Ascending aorta (tissue), 2 donors: Measurements from ENCODE around the gene TARS1. TPM values are rescaled to one million over a fixed set of nuclear protein-coding genes. Genes with fewer than 3 reads are reported as not detected.

Experiments used
- DNase-seq, 2 donors: peaks; one replicate each; pipeline ENCODE4 v3.0.0-alpha.2; 2019; ENCODE audit warnings: low spot score in 2 of 2
- H3K27ac ChIP-seq, 2 donors: fragments of 200-600 bp; sonication (generic); one replicate each; pipeline ENCODE4 v1.5.1; 2016 to 2017; ENCODE audit warnings: mild to moderate bottlenecking in 1 of 2
- H3K27me3 ChIP-seq: fragments of 200-600 bp; sonication (generic); one replicate; pipeline ENCODE4 v1.5.1; 2017
- H3K36me3 ChIP-seq, 2 donors: fragments of 200-600 bp; sonication (generic); one replicate each; pipeline ENCODE4 v1.5.1; 2016
- H3K4me1 ChIP-seq, 2 donors: fragments of 200-600 bp; sonication (generic); one replicate each; pipeline ENCODE4 v1.5.1; 2016 to 2017; ENCODE audit warnings: mild to moderate bottlenecking in 1 of 2
- H3K4me3 ChIP-seq, 2 donors: fragments of 200-600 bp; sonication (generic); one replicate each; pipeline ENCODE4 v1.5.1; 2016 to 2017; ENCODE audit warnings: mild to moderate bottlenecking in 1 of 2
- H3K9me3 ChIP-seq, 2 donors: fragments of 200-600 bp; sonication (generic); one replicate each; pipeline ENCODE4 v1.5.1; 2016
- CTCF ChIP-seq, 3 experiments: fragments of 200-600 bp in 2 of 3; fragments of 450-650 bp in 1 of 3; sonication (generic) in 2 of 3; IDR thresholded peaks; one replicate each; pipeline ENCODE4 v1.5.1; 2016 to 2019; ENCODE audit warnings: antibody characterized with exemption in 3 of 3, mild to moderate bottlenecking in 1 of 3, moderate library complexity in 1 of 3
- intact Hi-C: fragments of 100-400 bp; cut with DNase I; formaldehyde crosslinking; loops from one replicate; pipeline ENCODE4 v1.15.1; 2023
- total RNA-seq: library from RNA; depleted of rRNA; stranded (reverse); fragments of >200 nt; gene quantifications from one replicate; pipeline ENCODE4 v1.1.0, GENCODE V29; 2016

TARS1 gene
- total RNA-seq, 1 donor from 2014 or later, result 60.5 TPM

GRCh38 chr5:33476992-33477391 is 36.2 kb downstream of the TARS1 start:
- no peaks in the 10 kb centered on the region for H3K9me3 ChIP-seq
- H3K27ac ChIP-seq, result no peak overlapping the region
- no peaks in the 10 kb centered on the region for H3K4me1 ChIP-seq
- H3K4me3 ChIP-seq, result no peak overlapping the region
- TF ChIP-seq CTCF (IDR thresholded peaks at IDR 0.05), result no peak
- no peaks in the 10 kb centered on the region for H3K27me3 ChIP-seq
- intact Hi-C loops, result no loop called here
- no peak for DNase-seq
- H3K36me3 ChIP-seq, result peaks cover 16 to 28% of the 10 kb centered on the region in 2 donors

- intact Hi-C loops, result no loop called here
- peaks cover 13 to 20% of the 10 kb centered on the region in 2 donors for H3K36me3 ChIP-seq
- no peaks in the 10 kb centered on the region for H3K4me1 ChIP-seq
Observed at GRCh38 chr5:33477816-33478215, 37.1 kb downstream of the TARS1 start.

GRCh38 chr5:33479311-33479710 is 38.5 kb downstream of the TARS1 start:
- no peaks in the 10 kb centered on the region for H3K27me3 ChIP-seq
- H3K4me1 ChIP-seq, result no peaks in the 10 kb centered on the region
- H3K36me3 ChIP-seq, result peaks cover 8 to 14% of the 10 kb centered on the region in 2 donors
- no peak for TF ChIP-seq CTCF (IDR thresholded peaks at IDR 0.05)
- no peak overlapping the region for H3K27ac ChIP-seq
- intact Hi-C loops, result no loop called here
- no peak for DNase-seq
- H3K9me3 ChIP-seq, result no peaks in the 10 kb centered on the region
- no peak overlapping the region for H3K4me3 ChIP-seq

More at GRCh38 chr5:33477816-33478215, 37.1 kb downstream of the TARS1 start:
- Histone ChIP-seq H3K27me3 (no peaks in the 10 kb centered on the region), H3K9me3 (no peaks in the 10 kb centered on the region), H3K4me3 (no peak overlapping the region), H3K27ac (no peak overlapping the region)
- no peak for TF ChIP-seq CTCF (IDR thresholded peaks at IDR 0.05)
- no peak for DNase-seq

GRCh38 chr5:33480876-33481275 is 40.1 kb downstream of the TARS1 start:
- no peak for DNase-seq
- Histone ChIP-seq H3K9me3 (no peaks in the 10 kb centered on the region), H3K27me3 (no peaks in the 10 kb centered on the region), H3K4me1 (no peaks in the 10 kb centered on the region), H3K27ac (no peak overlapping the region), H3K4me3 (no peak overlapping the region), H3K36me3 (peaks cover 4 to 8% of the 10 kb centered on the region in 2 donors)
- no peak for TF ChIP-seq CTCF (IDR thresholded peaks at IDR 0.05)
- intact Hi-C loops, result no loop called here

GRCh38 chr5:33482335-33482734 is 41.6 kb downstream of the TARS1 start:
- no peak for TF ChIP-seq CTCF (IDR thresholded peaks at IDR 0.05)
- no peak overlapping the region for H3K27ac ChIP-seq
- no peaks in the 10 kb centered on the region for H3K27me3 ChIP-seq
- H3K4me3 ChIP-seq, result no peak overlapping the region
- no peaks in the 10 kb centered on the region for H3K9me3 ChIP-seq
- peaks cover 0 to 5% of the 10 kb centered on the region in 2 donors for H3K36me3 ChIP-seq
- DNase-seq, result no peak
- H3K4me1 ChIP-seq, result no peaks in the 10 kb centered on the region
- intact Hi-C loops, result no loop called here

GRCh38 chr5:33487236-33487635 is 46.5 kb downstream of the TARS1 start:
- no peak overlapping the region for H3K4me3 ChIP-seq
- intact Hi-C loops, result no loop called here
- DNase-seq, result no peak
- no peak overlapping the region for H3K27ac ChIP-seq
- no peaks in the 10 kb centered on the region for H3K4me1 ChIP-seq
- no peak for TF ChIP-seq CTCF (IDR thresholded peaks at IDR 0.05)
- H3K36me3 ChIP-seq, result no peaks in the 10 kb centered on the region
- H3K27me3 ChIP-seq, result no peaks in the 10 kb centered on the region
- no peaks in the 10 kb centered on the region for H3K9me3 ChIP-seq
